Activated naive CD4-positive, alpha-beta T cell treated with anti-CD3 and anti-CD28 coated beads, Interleukin-2, amount 50 U/mL, for 72 hours (primary cell): Measurements from ENCODE around the gene PDZRN4. TPM values are rescaled to one million over a fixed set of nuclear protein-coding genes. Genes with fewer than 3 reads are reported as not detected.

Experiments used
- ATAC-seq, 2 donors: fragments of 150-1000 bp; cut with Tn5 transposase; 2 replicates each; pipeline ENCODE4 v1.10.0; 2021; ENCODE audit warnings: mild to moderate bottlenecking in 2 of 2, moderate library complexity in 2 of 2
- DNase-seq, 2 donors: peaks; one replicate each; pipeline ENCODE4 v3.0.0; 2021 to 2022; ENCODE audit warnings: low spot score in 2 of 2
- H3K27ac Mint-ChIP-seq, 2 donors: one replicate each; pipeline ENCODE4 v1.8.0; 2022; ENCODE audit warnings: mild to moderate bottlenecking in 2 of 2, mixed read lengths in 2 of 2
- H3K36me3 Mint-ChIP-seq, 2 donors: one replicate each; pipeline ENCODE4 v1.8.0; 2022; ENCODE audit warnings: mixed read lengths in 2 of 2
- H3K9me3 Mint-ChIP-seq, 2 donors: one replicate each; pipeline ENCODE4 v1.8.0; 2022; ENCODE audit warnings: mixed read lengths in 2 of 2
- total RNA-seq, 2 donors: library from RNA; stranded (reverse); gene quantifications; one replicate each; pipeline ENCODE4 v1.2.3, GENCODE V29; 2022

The PDZRN4 gene
- total RNA-seq, 2 donors from 2014 or later: not detected

- H3K36me3 Mint-ChIP-seq: no peaks in the 10 kb centered on the region
- H3K9me3 Mint-ChIP-seq: no peaks in the 10 kb centered on the region
- no peak overlapping the region for H3K27ac Mint-ChIP-seq
- ATAC-seq (no peak), DNase-seq (no peak)
Measured at GRCh38 chr12:41443690-41444089, 255.6 kb downstream of the PDZRN4 start.

GRCh38 chr12:41452838-41453407 is 264.8 kb downstream of the PDZRN4 start:
- DNase-seq (no peak), ATAC-seq (no peak)
- H3K27ac Mint-ChIP-seq: no peak overlapping the region
- no peaks in the 10 kb centered on the region for H3K9me3 Mint-ChIP-seq
- H3K36me3 Mint-ChIP-seq: no peaks in the 10 kb centered on the region

- DNase-seq: no peak
- no peaks in the 10 kb centered on the region for H3K9me3 Mint-ChIP-seq
- H3K27ac Mint-ChIP-seq: no peak overlapping the region
- H3K36me3 Mint-ChIP-seq: no peaks in the 10 kb centered on the region
- no peak for ATAC-seq
Measured at GRCh38 chr12:41453409-41453808, 265.3 kb downstream of the PDZRN4 start.

- H3K36me3 Mint-ChIP-seq: no peaks in the 10 kb centered on the region
- ATAC-seq: no peak
- DNase-seq: no peak
- no peak overlapping the region for H3K27ac Mint-ChIP-seq
- H3K9me3 Mint-ChIP-seq: no peaks in the 10 kb centered on the region
Measured at GRCh38 chr12:41459111-41459905, 271.2 kb downstream of the PDZRN4 start.

- H3K36me3 Mint-ChIP-seq: no peaks in the 10 kb centered on the region
- ATAC-seq: no peak
- H3K27ac Mint-ChIP-seq: no peak overlapping the region
- H3K9me3 Mint-ChIP-seq: no peaks in the 10 kb centered on the region
- DNase-seq: no peak
Measured at GRCh38 chr12:41459906-41460214, 271.7 kb downstream of the PDZRN4 start.

GRCh38 chr12:41460906-41461305 is 272.8 kb downstream of the PDZRN4 start:
- no peak for DNase-seq
- no peak for ATAC-seq
- H3K9me3 Mint-ChIP-seq: no peaks in the 10 kb centered on the region
- H3K36me3 Mint-ChIP-seq: no peaks in the 10 kb centered on the region
- no peak overlapping the region for H3K27ac Mint-ChIP-seq

GRCh38 chr12:41462312-41462711 is 274.2 kb downstream of the PDZRN4 start:
- H3K9me3 Mint-ChIP-seq: no peaks in the 10 kb centered on the region
- H3K36me3 Mint-ChIP-seq: no peaks in the 10 kb centered on the region
- ATAC-seq (no peak), DNase-seq (no peak)
- H3K27ac Mint-ChIP-seq: no peak overlapping the region

GRCh38 chr12:41465526-41465925 is 277.4 kb downstream of the PDZRN4 start:
- ATAC-seq: no peak
- no peak for DNase-seq
- Mint-ChIP-seq H3K9me3 (no peaks in the 10 kb centered on the region), H3K36me3 (no peaks in the 10 kb centered on the region), H3K27ac (no peak overlapping the region)

- ATAC-seq (no peak), DNase-seq (no peak)
- H3K36me3 Mint-ChIP-seq: no peaks in the 10 kb centered on the region
- no peak overlapping the region for H3K27ac Mint-ChIP-seq
- H3K9me3 Mint-ChIP-seq: no peaks in the 10 kb centered on the region
Measured at GRCh38 chr12:41466300-41466699, 278.2 kb downstream of the PDZRN4 start.

GRCh38 chr12:41466802-41467201 is 278.7 kb downstream of the PDZRN4 start:
- ATAC-seq: no peak
- Mint-ChIP-seq H3K9me3 (no peaks in the 10 kb centered on the region), H3K27ac (no peak overlapping the region), H3K36me3 (no peaks in the 10 kb centered on the region)
- no peak for DNase-seq

- H3K27ac Mint-ChIP-seq: no peak overlapping the region
- no peaks in the 10 kb centered on the region for H3K9me3 Mint-ChIP-seq
- H3K36me3 Mint-ChIP-seq: no peaks in the 10 kb centered on the region
- ATAC-seq (no peak), DNase-seq (no peak)
Measured at GRCh38 chr12:41467591-41468325, 279.6 kb downstream of the PDZRN4 start.

GRCh38 chr12:41468341-41468740 is 280.2 kb downstream of the PDZRN4 start:
- DNase-seq (no peak), ATAC-seq (no peak)
- no peaks in the 10 kb centered on the region for H3K36me3 Mint-ChIP-seq
- H3K27ac Mint-ChIP-seq: no peak overlapping the region
- H3K9me3 Mint-ChIP-seq: no peaks in the 10 kb centered on the region

GRCh38 chr12:41468756-41469155 is 280.6 kb downstream of the PDZRN4 start:
- DNase-seq: no peak
- no peak for ATAC-seq
- Mint-ChIP-seq H3K27ac (no peak overlapping the region), H3K9me3 (no peaks in the 10 kb centered on the region), H3K36me3 (no peaks in the 10 kb centered on the region)

GRCh38 chr12:41473441-41473840 is 285.3 kb downstream of the PDZRN4 start:
- ATAC-seq (no peak), DNase-seq (no peak)
- no peaks in the 10 kb centered on the region for H3K9me3 Mint-ChIP-seq
- H3K27ac Mint-ChIP-seq: no peak overlapping the region
- no peaks in the 10 kb centered on the region for H3K36me3 Mint-ChIP-seq

GRCh38 chr12:41474001-41474400 is 285.9 kb downstream of the PDZRN4 start:
- Mint-ChIP-seq H3K9me3 (no peaks in the 10 kb centered on the region), H3K27ac (no peak overlapping the region), H3K36me3 (no peaks in the 10 kb centered on the region)
- no peak for DNase-seq
- no peak for ATAC-seq

GRCh38 chr12:41476499-41477439 is 288.6 kb downstream of the PDZRN4 start:
- no peaks in the 10 kb centered on the region for H3K9me3 Mint-ChIP-seq

GRCh38 chr12:41479426-41479825 is 291.3 kb downstream of the PDZRN4 start:
- no peaks in the 10 kb centered on the region for H3K9me3 Mint-ChIP-seq
- ATAC-seq: no peak
- no peak overlapping the region for H3K27ac Mint-ChIP-seq
- DNase-seq: no peak
- H3K36me3 Mint-ChIP-seq: no peaks in the 10 kb centered on the region

More at GRCh38 chr12:41476499-41477439, 288.6 kb downstream of the PDZRN4 start:
- ATAC-seq (no peak), DNase-seq (no peak)
- H3K36me3 Mint-ChIP-seq: no peaks in the 10 kb centered on the region
- H3K27ac Mint-ChIP-seq: no peak overlapping the region
